Neural cell (in vitro differentiated cells): ENCODE data around the gene LATS2.

ENCODE experiments used
- EP300 ChIP-seq: fragments of 450-650 bp; conservative IDR thresholded peaks from 2 replicates; pipeline ENCODE4 v1.6.1; 2014; ENCODE audit warnings: antibody characterized with exemption, mild to moderate bottlenecking, moderate library complexity; ENCODE audit not compliant: poor library complexity, severe bottlenecking
- EZH2 ChIP-seq: fragments of 200-600, 300-800 bp; shearing (Covaris generic), sonication (generic); IDR thresholded peaks from 2 replicates; pipeline ENCODE4 v1.6.1; 2014; ENCODE audit warnings: antibody characterized with exemption, low read length, borderline replicate concordance, mild to moderate bottlenecking; ENCODE audit not compliant: insufficient read depth, poor library complexity, severe bottlenecking
- POLR2AphosphoS5 ChIP-seq: IDR thresholded peaks from 2 replicates; pipeline ENCODE4 v1.6.1; 2012
- RAD21 ChIP-seq: fragments of 450-650 bp; conservative IDR thresholded peaks from 2 replicates; pipeline ENCODE4 v1.6.1; 2014; ENCODE audit warnings: antibody characterized with exemption, mild to moderate bottlenecking, moderate library complexity
- SMC3 ChIP-seq: fragments of 450-650 bp; conservative IDR thresholded peaks from 2 replicates; pipeline ENCODE4 v1.6.1; 2014; ENCODE audit warnings: antibody characterized with exemption, mild to moderate bottlenecking, moderate library complexity; ENCODE audit not compliant: poor library complexity
- TAF1 ChIP-seq: IDR thresholded peaks from 2 replicates; pipeline ENCODE4 v1.6.1; 2012; ENCODE audit warnings: low read depth
- TF ChIP-seq, protein P1 (sequence below): fragments of 450-650 bp; IDR thresholded peaks from 2 replicates; pipeline ENCODE4 v1.5.1; 2014; ENCODE audit warnings: antibody characterized with exemption, mild to moderate bottlenecking, moderate library complexity; ENCODE audit not compliant: poor library complexity, severe bottlenecking
- TF ChIP-seq, protein P2 (sequence below): IDR thresholded peaks from 2 replicates; pipeline ENCODE4 v1.6.1; 2012; ENCODE audit warnings: borderline replicate concordance

DNA sequence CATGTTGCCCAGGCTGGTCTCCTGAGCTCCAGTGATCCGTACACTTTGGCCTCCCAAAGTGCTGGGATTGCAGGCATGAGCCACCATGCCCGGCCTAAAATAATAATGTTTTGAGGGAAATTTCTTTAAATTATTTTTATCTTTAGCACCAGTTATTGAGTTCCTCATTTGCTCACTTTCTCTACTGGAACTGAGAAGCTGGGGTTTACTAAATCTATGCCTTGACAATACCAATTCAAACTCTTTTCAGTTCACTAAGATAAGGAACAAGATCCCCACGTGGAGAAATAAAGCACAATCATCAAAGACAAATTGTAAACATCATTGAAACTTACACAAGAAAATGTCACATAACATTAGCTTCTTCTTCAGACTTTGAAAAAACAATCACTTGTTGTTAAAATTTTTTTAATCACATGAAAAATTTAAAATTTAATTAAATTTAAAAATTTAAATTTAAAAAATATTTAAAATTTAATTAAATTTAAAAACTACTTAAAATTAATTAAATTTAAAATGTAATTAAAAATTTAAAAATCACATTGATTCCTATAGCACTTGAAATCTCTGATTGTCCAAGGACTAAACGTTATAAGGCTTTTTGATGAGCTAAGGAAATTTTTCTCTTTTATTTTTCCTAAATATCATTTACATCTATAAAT lies 133.7 kb downstream of the LATS2 start:
- TF ChIP-seq EZH2 (no peak), TAF1 (no peak), POLR2AphosphoS5 (no peak), SMC3 (no peak), RAD21 (no peak), EP300 (no peak)
- TF ChIP-seq, protein P1, sequence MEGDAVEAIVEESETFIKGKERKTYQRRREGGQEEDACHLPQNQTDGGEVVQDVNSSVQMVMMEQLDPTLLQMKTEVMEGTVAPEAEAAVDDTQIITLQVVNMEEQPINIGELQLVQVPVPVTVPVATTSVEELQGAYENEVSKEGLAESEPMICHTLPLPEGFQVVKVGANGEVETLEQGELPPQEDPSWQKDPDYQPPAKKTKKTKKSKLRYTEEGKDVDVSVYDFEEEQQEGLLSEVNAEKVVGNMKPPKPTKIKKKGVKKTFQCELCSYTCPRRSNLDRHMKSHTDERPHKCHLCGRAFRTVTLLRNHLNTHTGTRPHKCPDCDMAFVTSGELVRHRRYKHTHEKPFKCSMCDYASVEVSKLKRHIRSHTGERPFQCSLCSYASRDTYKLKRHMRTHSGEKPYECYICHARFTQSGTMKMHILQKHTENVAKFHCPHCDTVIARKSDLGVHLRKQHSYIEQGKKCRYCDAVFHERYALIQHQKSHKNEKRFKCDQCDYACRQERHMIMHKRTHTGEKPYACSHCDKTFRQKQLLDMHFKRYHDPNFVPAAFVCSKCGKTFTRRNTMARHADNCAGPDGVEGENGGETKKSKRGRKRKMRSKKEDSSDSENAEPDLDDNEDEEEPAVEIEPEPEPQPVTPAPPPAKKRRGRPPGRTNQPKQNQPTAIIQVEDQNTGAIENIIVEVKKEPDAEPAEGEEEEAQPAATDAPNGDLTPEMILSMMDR, result no peak
- TF ChIP-seq, protein P2, sequence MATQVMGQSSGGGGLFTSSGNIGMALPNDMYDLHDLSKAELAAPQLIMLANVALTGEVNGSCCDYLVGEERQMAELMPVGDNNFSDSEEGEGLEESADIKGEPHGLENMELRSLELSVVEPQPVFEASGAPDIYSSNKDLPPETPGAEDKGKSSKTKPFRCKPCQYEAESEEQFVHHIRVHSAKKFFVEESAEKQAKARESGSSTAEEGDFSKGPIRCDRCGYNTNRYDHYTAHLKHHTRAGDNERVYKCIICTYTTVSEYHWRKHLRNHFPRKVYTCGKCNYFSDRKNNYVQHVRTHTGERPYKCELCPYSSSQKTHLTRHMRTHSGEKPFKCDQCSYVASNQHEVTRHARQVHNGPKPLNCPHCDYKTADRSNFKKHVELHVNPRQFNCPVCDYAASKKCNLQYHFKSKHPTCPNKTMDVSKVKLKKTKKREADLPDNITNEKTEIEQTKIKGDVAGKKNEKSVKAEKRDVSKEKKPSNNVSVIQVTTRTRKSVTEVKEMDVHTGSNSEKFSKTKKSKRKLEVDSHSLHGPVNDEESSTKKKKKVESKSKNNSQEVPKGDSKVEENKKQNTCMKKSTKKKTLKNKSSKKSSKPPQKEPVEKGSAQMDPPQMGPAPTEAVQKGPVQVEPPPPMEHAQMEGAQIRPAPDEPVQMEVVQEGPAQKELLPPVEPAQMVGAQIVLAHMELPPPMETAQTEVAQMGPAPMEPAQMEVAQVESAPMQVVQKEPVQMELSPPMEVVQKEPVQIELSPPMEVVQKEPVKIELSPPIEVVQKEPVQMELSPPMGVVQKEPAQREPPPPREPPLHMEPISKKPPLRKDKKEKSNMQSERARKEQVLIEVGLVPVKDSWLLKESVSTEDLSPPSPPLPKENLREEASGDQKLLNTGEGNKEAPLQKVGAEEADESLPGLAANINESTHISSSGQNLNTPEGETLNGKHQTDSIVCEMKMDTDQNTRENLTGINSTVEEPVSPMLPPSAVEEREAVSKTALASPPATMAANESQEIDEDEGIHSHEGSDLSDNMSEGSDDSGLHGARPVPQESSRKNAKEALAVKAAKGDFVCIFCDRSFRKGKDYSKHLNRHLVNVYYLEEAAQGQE, result no peak
